CD8-positive, alpha-beta memory T cell (primary cell): ENCODE results near the gene VASP. TPM values are rescaled to one million over a fixed set of nuclear protein-coding genes. Genes with fewer than 3 reads are reported as not detected.

Experiments used
- CTCF ChIA-PET: fragments of 350-600 bp; sonication (Branson Sonifier 250); formaldehyde crosslinking; loops from one replicate; lab custom pipeline; 2021; ENCODE audit warnings: antibody characterized with exemption; lab: Charles Lee
- POLR2A ChIA-PET: fragments of 350-600 bp; sonication (Branson Sonifier 250); formaldehyde crosslinking; loops from one replicate; lab custom pipeline; 2021; ENCODE audit warnings: antibody characterized with exemption; lab: Charles Lee
- DNase-seq, 5 donors: peaks; one replicate each; pipeline versions ENCODE4 v3.0.0 to v3.0.0-alpha.2; 2020 to 2022; ENCODE audit warnings: mixed read lengths in 1 of 5
- H3K27ac ChIP-seq: one replicate; pipeline ENCODE4 v1.7.0; 2013; ENCODE audit warnings: low read depth, mild to moderate bottlenecking, low read length, moderate library complexity
- H3K27me3 ChIP-seq: 2 replicates; pipeline ENCODE4 v1.7.0; 2013; ENCODE audit warnings: low read length, mild to moderate bottlenecking; ENCODE audit not compliant: insufficient read depth, poor library complexity, severe bottlenecking
- H3K36me3 ChIP-seq: 2 replicates; pipeline ENCODE4 v1.7.0; 2013; ENCODE audit warnings: mild to moderate bottlenecking, low read length, moderate library complexity; ENCODE audit not compliant: insufficient read depth
- H3K4me1 ChIP-seq: 2 replicates; pipeline ENCODE4 v1.7.0; 2013; ENCODE audit warnings: mild to moderate bottlenecking, low read length, moderate library complexity; ENCODE audit not compliant: insufficient read depth
- H3K4me3 ChIP-seq: 2 replicates; pipeline ENCODE4 v1.7.0; 2013; ENCODE audit warnings: mild to moderate bottlenecking, low read length
- H3K9me3 ChIP-seq: 2 replicates; pipeline ENCODE4 v1.7.0; 2013; ENCODE audit warnings: mild to moderate bottlenecking, low read length
- H3K27ac Mint-ChIP-seq, 8 donors: one replicate each; pipeline ENCODE4 v1.8.0; 2020 to 2021; ENCODE audit warnings: mixed read lengths in 8 of 8, mild to moderate bottlenecking in 6 of 8, inconsistent platforms in 3 of 8, moderate library complexity in 3 of 8
- H3K27me3 Mint-ChIP-seq, 2 donors: one replicate each; pipeline ENCODE4 v1.8.0; 2020 to 2021; ENCODE audit warnings: mixed read lengths in 2 of 2, mild to moderate bottlenecking in 1 of 2, moderate library complexity in 1 of 2
- H3K36me3 Mint-ChIP-seq, 3 donors: one replicate each; pipeline ENCODE4 v1.8.0; 2020 to 2021; ENCODE audit warnings: mixed read lengths in 3 of 3, inconsistent platforms in 1 of 3, mild to moderate bottlenecking in 1 of 3
- H3K4me1 Mint-ChIP-seq, 3 donors: one replicate each; pipeline ENCODE4 v1.8.0; 2020 to 2021; ENCODE audit warnings: mixed read lengths in 3 of 3, inconsistent platforms in 1 of 3, mild to moderate bottlenecking in 1 of 3
- H3K4me3 Mint-ChIP-seq, 7 donors: one replicate each; pipeline ENCODE4 v1.8.0; 2020 to 2021; ENCODE audit warnings: mixed read lengths in 7 of 7, mild to moderate bottlenecking in 6 of 7, moderate library complexity in 4 of 7, inconsistent platforms in 2 of 7
- H3K9me3 Mint-ChIP-seq, 5 donors: one replicate each; pipeline ENCODE4 v1.8.0; 2020 to 2022; ENCODE audit warnings: mixed read lengths in 5 of 5, mild to moderate bottlenecking in 3 of 5, moderate library complexity in 2 of 5, inconsistent platforms in 1 of 5
- polyA plus RNA-seq: library from polyadenylated mRNA; unstranded; fragments of 300-500 nt; fragmentation: Illumina TruSeq; gene quantifications from one replicate; pipeline ENCODE4 v1.2.3, GENCODE V29; 2021
- total RNA-seq, 2 experiments: library from RNA; stranded (reverse); gene quantifications; one replicate each; pipeline ENCODE4 v1.2.3, GENCODE V29; 2021

VASP gene
- total and polyA plus RNA-seq, 3 experiments from 2014 or later: 61.8 to 170 (median 154) TPM

GRCh38 chr19:45547965-45548609 lies 40.8 kb downstream of the VASP start:
- Histone ChIP-seq H3K4me1 (no peaks in the 10 kb centered on the region), H3K27ac (no peak overlapping the region), H3K36me3 (no peaks in the 10 kb centered on the region), H3K4me3 (no peak overlapping the region), H3K27me3 (no peaks in the 10 kb centered on the region), H3K9me3 (no peaks in the 10 kb centered on the region)
- ChIA-PET POLR2A (no interaction called here), CTCF (no interaction called here)
- Mint-ChIP-seq H3K4me3 (no peak overlapping the region), H3K27ac (no peak overlapping the region), H3K36me3 (peaks cover 0 to 9% (median 4%) of the 10 kb centered on the region in 3 donors), H3K27me3 (no peaks in the 10 kb centered on the region), H3K9me3 (no peaks in the 10 kb centered on the region), H3K4me1 (peaks cover 0 to 2% (median 0%) of the 10 kb centered on the region in 3 donors)
- DNase-seq: peak in 1 of 5 donors; percentile 25

GRCh38 chr19:45553464-45553863 lies 46.2 kb downstream of the VASP start:
- Histone ChIP-seq H3K4me1 (peaks cover under 1% of the 10 kb centered on the region), H3K36me3 (no peaks in the 10 kb centered on the region), H3K9me3 (no peaks in the 10 kb centered on the region), H3K4me3 (no peak overlapping the region), H3K27ac (no peak overlapping the region), H3K27me3 (no peaks in the 10 kb centered on the region)
- H3K4me1 Mint-ChIP-seq: peaks cover 4% of the 10 kb centered on the region in 3 donors
- no peak for DNase-seq
- ChIA-PET POLR2A (no interaction called here), CTCF (no interaction called here)
- peaks cover 0 to 16% (median 4%) of the 10 kb centered on the region in 3 donors for H3K36me3 Mint-ChIP-seq
- H3K9me3 Mint-ChIP-seq: no peaks in the 10 kb centered on the region
- H3K4me3 Mint-ChIP-seq: no peak overlapping the region
- no peak overlapping the region for H3K27ac Mint-ChIP-seq
- H3K27me3 Mint-ChIP-seq: no peaks in the 10 kb centered on the region

GRCh38 chr19:45554481-45554880 lies 47.2 kb downstream of the VASP start:
- no peaks in the 10 kb centered on the region for H3K9me3 ChIP-seq
- no peaks in the 10 kb centered on the region for H3K36me3 ChIP-seq
- Mint-ChIP-seq H3K27ac (no peak overlapping the region), H3K36me3 (peaks cover 0 to 16% (median 4%) of the 10 kb centered on the region in 3 donors), H3K27me3 (no peaks in the 10 kb centered on the region), H3K9me3 (no peaks in the 10 kb centered on the region), H3K4me1 (peaks cover 5 to 6% (median 6%) of the 10 kb centered on the region in 3 donors), H3K4me3 (no peak overlapping the region)
- no peak overlapping the region for H3K4me3 ChIP-seq
- ChIA-PET POLR2A (no interaction called here), CTCF (no interaction called here)
- peaks cover 4% of the 10 kb centered on the region for H3K4me1 ChIP-seq
- no peaks in the 10 kb centered on the region for H3K27me3 ChIP-seq
- DNase-seq: peak in 1 of 5 donors; percentile 4
- no peak overlapping the region for H3K27ac ChIP-seq

- CTCF ChIA-PET: interaction anchor here (1.5 kb wide), 1 partner anchor 51 kb away, joined by 4 read pairs; no protein-coding TSS in a partner anchor
- peaks cover 4% of the 10 kb centered on the region for H3K4me1 ChIP-seq
- peaks cover 0 to 12% (median under 1%) of the 10 kb centered on the region in 3 donors for H3K36me3 Mint-ChIP-seq
- peaks cover 7 to 16% (median 12%) of the 10 kb centered on the region in 3 donors for H3K4me1 Mint-ChIP-seq
- no peaks in the 10 kb centered on the region for H3K9me3 ChIP-seq
- peak overlapping the region in 1 of 8 donors; percentile 33 for H3K27ac Mint-ChIP-seq
- POLR2A ChIA-PET: no interaction called here
- no peak overlapping the region for H3K4me3 ChIP-seq
- no peak overlapping the region for H3K4me3 Mint-ChIP-seq
- H3K27me3 Mint-ChIP-seq: no peaks in the 10 kb centered on the region
- H3K9me3 Mint-ChIP-seq: no peaks in the 10 kb centered on the region
- DNase-seq: peak in 1 of 5 donors; percentile 33
- H3K27me3 ChIP-seq: no peaks in the 10 kb centered on the region
- H3K36me3 ChIP-seq: no peaks in the 10 kb centered on the region
- H3K27ac ChIP-seq: no peak overlapping the region
Measured at GRCh38 chr19:45556835-45557234, 49.6 kb downstream of the VASP start.

GRCh38 chr19:45558399-45558878 lies 51.2 kb downstream of the VASP start:
- H3K27ac Mint-ChIP-seq: peak overlapping the region in 6 of 8 donors; percentile 5 to 94 (median 44)
- peak overlapping the region in 1 of 7 donors; percentile 18 for H3K4me3 Mint-ChIP-seq
- DNase-seq: peak; percentile 40 to 80 (median 61)
- H3K27ac ChIP-seq: no peak overlapping the region
- H3K4me1 ChIP-seq: peaks cover 11% of the 10 kb centered on the region
- no peaks in the 10 kb centered on the region for H3K27me3 Mint-ChIP-seq
- no peaks in the 10 kb centered on the region for H3K9me3 ChIP-seq
- peaks cover 11 to 21% (median 21%) of the 10 kb centered on the region in 3 donors for H3K4me1 Mint-ChIP-seq
- no peaks in the 10 kb centered on the region for H3K9me3 Mint-ChIP-seq
- ChIA-PET CTCF (interaction anchor here (0.7 to 1.6 kb wide), 19 partner anchors 9 to 804 kb away, joined by 3 to 9 read pairs (median 3); no protein-coding TSS in a partner anchor), POLR2A (no interaction called here)
- H3K36me3 ChIP-seq: no peaks in the 10 kb centered on the region
- H3K36me3 Mint-ChIP-seq: peaks cover 0 to 5% (median 0%) of the 10 kb centered on the region in 3 donors
- no peaks in the 10 kb centered on the region for H3K27me3 ChIP-seq
- H3K4me3 ChIP-seq: no peak overlapping the region

GRCh38 chr19:45560038-45560437 lies 52.8 kb downstream of the VASP start:
- peak overlapping the region in 1 of 8 donors; percentile 51 for H3K27ac Mint-ChIP-seq
- no peak overlapping the region for H3K4me3 ChIP-seq
- H3K4me1 Mint-ChIP-seq: peaks cover 11 to 21% (median 21%) of the 10 kb centered on the region in 3 donors
- POLR2A ChIA-PET: no interaction called here
- CTCF ChIA-PET: interaction anchor here (0.8 kb wide), 1 partner anchor 61 kb away, joined by 3 read pairs; no protein-coding TSS in a partner anchor
- H3K9me3 Mint-ChIP-seq: no peaks in the 10 kb centered on the region
- no peak for DNase-seq
- H3K9me3 ChIP-seq: no peaks in the 10 kb centered on the region
- no peak overlapping the region for H3K27ac ChIP-seq
- no peaks in the 10 kb centered on the region for H3K27me3 Mint-ChIP-seq
- no peaks in the 10 kb centered on the region for H3K36me3 ChIP-seq
- H3K4me3 Mint-ChIP-seq: peak overlapping the region in 1 of 7 donors; percentile 83
- peaks cover 23% of the 10 kb centered on the region for H3K4me1 ChIP-seq
- no peaks in the 10 kb centered on the region for H3K36me3 Mint-ChIP-seq
- no peaks in the 10 kb centered on the region for H3K27me3 ChIP-seq

- H3K27ac Mint-ChIP-seq: peak overlapping the region in 1 of 8 donors; percentile 9
- H3K4me3 Mint-ChIP-seq: no peak overlapping the region
- peaks cover 11 to 21% (median 21%) of the 10 kb centered on the region in 3 donors for H3K4me1 Mint-ChIP-seq
- no peak overlapping the region for H3K4me3 ChIP-seq
- peak in 1 of 5 donors; percentile 9 for DNase-seq
- no peaks in the 10 kb centered on the region for H3K27me3 Mint-ChIP-seq
- no peaks in the 10 kb centered on the region for H3K27me3 ChIP-seq
- no peaks in the 10 kb centered on the region for H3K9me3 Mint-ChIP-seq
- H3K4me1 ChIP-seq: peaks cover 23% of the 10 kb centered on the region
- CTCF ChIA-PET: interaction anchor here (0.8 kb wide), 1 partner anchor 62 kb away, joined by 3 read pairs; no protein-coding TSS in a partner anchor
- H3K9me3 ChIP-seq: no peaks in the 10 kb centered on the region
- H3K27ac ChIP-seq: no peak overlapping the region
- no peaks in the 10 kb centered on the region for H3K36me3 ChIP-seq
- POLR2A ChIA-PET: interaction anchor here (0.5 kb wide), 1 partner anchor 122 kb away, joined by 3 read pairs; no protein-coding TSS in a partner anchor
- no peaks in the 10 kb centered on the region for H3K36me3 Mint-ChIP-seq
Measured at GRCh38 chr19:45560686-45561085, 53.4 kb downstream of the VASP start.
